ENCODE measurements around the gene DYNLT2.

DNA sequence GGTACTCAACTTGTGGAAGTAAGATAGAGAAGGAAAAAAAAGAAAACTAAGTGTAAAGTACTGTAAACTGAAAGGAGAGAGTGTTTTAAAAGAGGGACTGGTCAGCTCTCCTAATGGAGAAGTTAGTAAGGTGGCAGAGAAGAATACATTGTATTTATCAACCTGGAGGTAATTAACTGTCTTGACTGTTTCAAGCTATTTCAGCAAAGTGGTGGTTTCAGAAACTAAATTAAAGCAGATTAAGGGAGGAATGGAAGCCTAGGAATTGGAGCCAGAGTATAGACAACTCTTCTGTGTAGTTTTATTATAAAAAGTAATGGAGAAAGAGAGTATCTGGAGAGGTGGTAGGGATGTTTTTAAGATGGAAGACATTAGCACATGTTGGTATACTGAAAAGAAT is 24.4 kb downstream of the DYNLT2 start:
- TF ChIP-seq POLR2AphosphoS5 (IDR thresholded peaks at IDR 0.05) = no peak
- TF ChIP-seq, protein P1, sequence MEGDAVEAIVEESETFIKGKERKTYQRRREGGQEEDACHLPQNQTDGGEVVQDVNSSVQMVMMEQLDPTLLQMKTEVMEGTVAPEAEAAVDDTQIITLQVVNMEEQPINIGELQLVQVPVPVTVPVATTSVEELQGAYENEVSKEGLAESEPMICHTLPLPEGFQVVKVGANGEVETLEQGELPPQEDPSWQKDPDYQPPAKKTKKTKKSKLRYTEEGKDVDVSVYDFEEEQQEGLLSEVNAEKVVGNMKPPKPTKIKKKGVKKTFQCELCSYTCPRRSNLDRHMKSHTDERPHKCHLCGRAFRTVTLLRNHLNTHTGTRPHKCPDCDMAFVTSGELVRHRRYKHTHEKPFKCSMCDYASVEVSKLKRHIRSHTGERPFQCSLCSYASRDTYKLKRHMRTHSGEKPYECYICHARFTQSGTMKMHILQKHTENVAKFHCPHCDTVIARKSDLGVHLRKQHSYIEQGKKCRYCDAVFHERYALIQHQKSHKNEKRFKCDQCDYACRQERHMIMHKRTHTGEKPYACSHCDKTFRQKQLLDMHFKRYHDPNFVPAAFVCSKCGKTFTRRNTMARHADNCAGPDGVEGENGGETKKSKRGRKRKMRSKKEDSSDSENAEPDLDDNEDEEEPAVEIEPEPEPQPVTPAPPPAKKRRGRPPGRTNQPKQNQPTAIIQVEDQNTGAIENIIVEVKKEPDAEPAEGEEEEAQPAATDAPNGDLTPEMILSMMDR (IDR thresholded peaks at IDR 0.05) = no peak

All from prostate gland (tissue), 2 donors.